ENCODE measurements around the gene RBM47. TPM values are rescaled to one million over a fixed set of nuclear protein-coding genes. Genes with fewer than 3 reads are reported as not detected.

RBM47 gene
- total and polyA plus RNA-seq, 2 donors (not counting 1 experiment from before 2014, with no cell fraction given): 5.6 to 12.9 TPM

- 0% methylated on average over 6 of the region's 7 CpGs for whole genome bisulfite sequencing (ENCODE audit: insufficient coverage)
- no peaks in the 10 kb centered on the region for H3K27me3 Mint-ChIP-seq
- H3K4me2 ChIP-seq (replicated peaks; ENCODE audit: low read depth, low read length, poor library complexity, severe bottlenecking): peak overlapping the region; percentile 70
- H3K27ac ChIP-seq (ENCODE audit: low read length in 2 of 2): peak overlapping the region; percentile 66 to 79
- ATAC-seq (ENCODE audit: low read depth) (peak; percentile 75), DNase-seq (peak; percentile 77)
- H3K4me1 Mint-ChIP-seq: peaks cover 51% of the 10 kb centered on the region
- POLR2A ChIA-PET: no interaction called here
- no peaks in the 10 kb centered on the region for H3K9me3 Mint-ChIP-seq (ENCODE audit: insufficient read depth)
- H4K20me1 ChIP-seq (ENCODE audit: control insufficient read depth, insufficient read depth, low read length, poor library complexity, severe bottlenecking): no peaks in the 10 kb centered on the region
- H3K79me2 ChIP-seq (ENCODE audit: control insufficient read depth, insufficient read depth, low read length): no peaks in the 10 kb centered on the region
- peak overlapping the region; percentile 92 for H3K27ac Mint-ChIP-seq
- no peaks in the 10 kb centered on the region for H3K9me3 ChIP-seq (ENCODE audit: control extremely low read depth in 1 of 3, control insufficient read depth in 2 of 3, insufficient read depth in 1 of 3, low read length in 2 of 3)
- TF ChIP-seq CTCF (IDR thresholded peaks at IDR 0.05) (no peak), EZH2 (IDR thresholded peaks at IDR 0.05; ENCODE audit: borderline replicate concordance, insufficient read depth, low read depth, low read length, poor library complexity, severe bottlenecking) (no peak)
- peak overlapping the region; percentile 74 for H3K4me3 Mint-ChIP-seq
- H3K9ac ChIP-seq (ENCODE audit: low read length): peak overlapping the region; percentile 54
- no peaks in the 10 kb centered on the region for H3K36me3 ChIP-seq (replicated peaks in 1 of 2; ENCODE audit: control extremely low read depth in 1 of 2, control insufficient read depth in 1 of 2, extremely low read depth in 1 of 2, insufficient read depth in 2 of 2, low read length in 1 of 2)
- peaks cover 37 to 54% of the 10 kb centered on the region in 2 donors for H3K4me1 ChIP-seq (ENCODE audit: control insufficient read depth in 2 of 2, insufficient read depth in 2 of 2, low read length in 2 of 2)
- peak overlapping the region; percentile 68 for H2AFZ ChIP-seq (ENCODE audit: insufficient read depth, low read depth, low read length, poor library complexity, severe bottlenecking)
- intact Hi-C loops (cut with micrococcal nuclease): loop anchor here (5.0 to 10.0 kb wide), 2 partner anchors 45 to 62 kb away; no protein-coding TSS in a partner anchor
- CTCF ChIA-PET: interaction anchor here (0.8 to 1.2 kb wide), 3 partner anchors 22 to 354 kb away, joined by 3 to 4 read pairs (median 3); no protein-coding TSS in a partner anchor
- peak overlapping the region in 3 of 5 experiments; percentile 13 to 48 (median 20) for H3K4me3 ChIP-seq (ENCODE audit: control extremely low read depth in 1 of 5, extremely low read depth in 1 of 5, insufficient read depth in 1 of 5, low read depth in 2 of 5, low read length in 4 of 5)
- H3K27me3 ChIP-seq (replicated peaks in 1 of 4; ENCODE audit: control extremely low read depth in 1 of 4, control insufficient read depth in 3 of 4, insufficient read depth in 4 of 4, low read length in 3 of 4): no peaks in the 10 kb centered on the region
These were observed 52.8 kb downstream of the RBM47 start for GRCh38 chr4:40576651-40577480.

GRCh38 chr4:40575846-40576245, 53.8 kb downstream of the RBM47 start:
- CTCF ChIA-PET: interaction anchor here (1.0 to 1.2 kb wide), 2 partner anchors 9 to 355 kb away, joined by 3 read pairs; no protein-coding TSS in a partner anchor
- no peak for DNase-seq
- Histone ChIP-seq H3K27ac (ENCODE audit: low read length in 2 of 2) (peak overlapping the region in 1 of 2 donors; percentile 79), H3K4me2 (replicated peaks; ENCODE audit: low read depth, low read length, poor library complexity, severe bottlenecking) (peak overlapping the region; percentile 70), H4K20me1 (ENCODE audit: control insufficient read depth, insufficient read depth, low read length, poor library complexity, severe bottlenecking) (no peaks in the 10 kb centered on the region), H3K9ac (ENCODE audit: low read length) (no peak overlapping the region), H3K9me3 (ENCODE audit: control extremely low read depth in 1 of 3, control insufficient read depth in 2 of 3, insufficient read depth in 1 of 3, low read length in 2 of 3) (no peaks in the 10 kb centered on the region), H3K4me3 (ENCODE audit: control extremely low read depth in 1 of 5, extremely low read depth in 1 of 5, insufficient read depth in 1 of 5, low read depth in 2 of 5, low read length in 4 of 5) (no peak overlapping the region), H3K79me2 (ENCODE audit: control insufficient read depth, insufficient read depth, low read length) (no peaks in the 10 kb centered on the region), H3K4me1 (ENCODE audit: control insufficient read depth in 2 of 2, insufficient read depth in 2 of 2, low read length in 2 of 2) (peaks cover 37 to 54% of the 10 kb centered on the region in 2 donors), H2AFZ (ENCODE audit: insufficient read depth, low read depth, low read length, poor library complexity, severe bottlenecking) (no peak overlapping the region), H3K36me3 (replicated peaks in 1 of 2; ENCODE audit: control extremely low read depth in 1 of 2, control insufficient read depth in 1 of 2, extremely low read depth in 1 of 2, insufficient read depth in 2 of 2, low read length in 1 of 2) (no peaks in the 10 kb centered on the region), H3K27me3 (replicated peaks in 1 of 4; ENCODE audit: control extremely low read depth in 1 of 4, control insufficient read depth in 3 of 4, insufficient read depth in 4 of 4, low read length in 3 of 4) (no peaks in the 10 kb centered on the region)
- Mint-ChIP-seq H3K4me1 (peaks cover 51% of the 10 kb centered on the region), H3K9me3 (ENCODE audit: insufficient read depth) (no peaks in the 10 kb centered on the region), H3K4me3 (no peak overlapping the region), H3K27me3 (no peaks in the 10 kb centered on the region), H3K27ac (no peak overlapping the region)
- POLR2A ChIA-PET: no interaction called here
- TF ChIP-seq EZH2 (IDR thresholded peaks at IDR 0.05; ENCODE audit: borderline replicate concordance, insufficient read depth, low read depth, low read length, poor library complexity, severe bottlenecking) (no peak), CTCF (IDR thresholded peaks at IDR 0.05) (no peak)
- ATAC-seq (ENCODE audit: low read depth): no peak
- intact Hi-C loops (cut with micrococcal nuclease): loop anchor here (5.0 to 10.0 kb wide), 2 partner anchors 46 to 61 kb away; no protein-coding TSS in a partner anchor
- WGBS (ENCODE audit: insufficient coverage): 80% methylated on average over 1 of the region's 2 CpGs

All from B cell (primary cell).